Daoy (cell line): ENCODE results near the gene TJP1. TPM values are rescaled to one million over a fixed set of nuclear protein-coding genes. Genes with fewer than 3 reads are reported as not detected.
"Not testable (repeated sequence)": the region's sequence is repeated elsewhere in the genome, so short reads cannot be mapped to it uniquely, and the experiment has no call there.

ENCODE experiments used
- DNase-seq: peaks from one replicate; pipeline ENCODE4 v3.0.0-alpha.2; 2015; ENCODE audit warnings: low read depth
- total RNA-seq: library from RNA; depleted of rRNA; stranded (reverse); fragments of >200 nt; shearing (Covaris generic); gene quantifications from 2 replicates; pipeline ENCODE4 v1.2.3, GENCODE V29; 2014

Gene TJP1
- total RNA-seq, 1 experiment from 2014 or later: 29.4 TPM

DNA sequence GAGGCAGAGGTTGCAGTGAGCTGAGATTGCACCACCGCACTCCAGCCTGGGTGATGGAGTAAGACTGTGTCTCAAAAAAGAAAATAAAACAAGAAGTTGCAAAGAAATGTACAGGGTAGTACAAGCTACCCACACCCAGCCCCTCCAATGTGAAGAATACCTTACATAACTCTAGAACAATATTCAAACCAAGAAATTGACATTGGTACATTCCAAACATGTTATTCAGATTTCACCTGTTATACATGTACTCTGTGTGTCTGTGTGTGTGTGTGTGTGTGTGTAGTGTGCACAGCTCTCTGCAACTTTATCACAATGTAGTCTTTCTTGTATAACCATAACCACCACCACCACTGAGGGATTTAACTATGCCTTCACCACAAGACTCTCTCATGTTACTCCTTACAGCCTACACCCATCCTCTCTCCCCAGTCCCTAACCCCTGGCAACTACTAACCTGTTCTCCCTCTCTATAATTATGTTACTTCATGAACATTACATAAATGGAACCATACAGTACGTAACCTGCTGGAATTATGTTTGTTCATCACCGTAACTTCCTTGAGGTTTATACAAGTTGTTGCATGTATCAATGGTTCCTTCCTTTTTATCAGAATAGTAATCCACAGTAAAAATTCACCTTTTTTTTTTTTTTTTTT lies 16.2 kb upstream of the TJP1 start:
- no peak for DNase-seq

- no peak for DNase-seq
Observed at GRCh38 chr15:29835301-29835700, 13.0 kb upstream of the TJP1 start.

- no peak for DNase-seq
Observed at GRCh38 chr15:29832709-29833108, 10.4 kb upstream of the TJP1 start.

DNA sequence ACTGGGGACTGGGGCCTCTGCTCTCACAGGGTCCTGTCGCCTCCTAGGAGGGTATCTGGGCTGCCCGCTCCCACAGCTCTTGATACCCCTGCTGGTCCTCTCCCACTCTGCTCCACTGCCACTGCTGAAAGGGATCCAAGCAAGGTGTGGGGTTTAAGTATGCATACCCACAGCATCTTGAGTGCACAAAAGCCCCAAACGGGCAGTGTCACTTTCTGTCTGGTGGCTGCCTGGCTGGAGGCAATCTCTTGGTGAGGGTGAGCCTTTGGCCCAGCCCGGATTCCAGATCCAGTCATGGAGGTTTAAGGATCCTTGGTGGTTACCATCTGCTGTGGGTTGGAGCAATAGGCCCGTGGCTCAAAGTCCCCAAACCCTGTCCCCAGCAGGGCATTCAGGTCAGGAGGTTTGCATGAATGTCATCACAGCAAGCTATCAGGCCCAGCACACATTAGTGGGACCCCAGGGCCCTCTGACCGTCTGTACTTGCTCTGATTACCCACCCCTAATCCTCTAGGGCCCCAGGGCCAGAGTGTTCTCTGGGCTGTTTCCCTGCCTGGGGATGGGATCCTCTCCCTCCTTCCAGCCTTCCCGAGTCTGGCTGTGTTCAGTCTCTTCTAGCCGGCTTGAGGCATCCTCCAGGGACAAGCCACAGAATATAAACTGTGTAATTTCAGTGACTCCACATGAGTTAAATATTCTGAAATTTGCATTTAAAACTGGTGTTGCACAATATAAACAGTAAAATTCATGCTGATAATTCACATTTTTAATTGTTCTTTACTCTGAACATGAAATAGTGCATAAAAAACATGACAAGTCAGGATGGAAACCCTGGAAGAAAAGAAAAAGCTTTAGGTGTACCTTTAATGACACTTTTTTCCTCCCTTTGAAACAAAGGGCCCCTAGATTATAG lies 4.9 kb upstream of the TJP1 start:
- no peak for DNase-seq

DNA sequence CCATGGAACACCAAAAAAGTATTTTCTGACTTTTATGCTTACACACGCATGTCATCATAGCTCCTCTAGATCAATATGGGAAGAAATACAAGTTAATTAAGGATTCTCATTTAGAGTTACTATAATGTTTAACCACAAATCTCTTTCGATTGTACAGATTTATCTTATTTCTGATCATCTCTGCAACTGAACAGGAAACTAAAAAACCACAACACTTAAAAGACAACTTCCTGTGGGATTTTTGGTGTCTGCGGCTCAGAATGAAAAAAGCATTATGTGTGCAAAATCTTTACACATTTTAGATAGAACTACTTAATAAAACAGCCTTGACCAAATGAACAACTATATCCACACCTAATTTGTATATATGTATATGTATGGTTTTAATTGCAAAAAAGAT lies 3.0 kb upstream of the TJP1 start:
- peak; percentile 30 for DNase-seq

GRCh38 chr15:29822684-29823459 lies 604 bp upstream of the TJP1 start:
- peak; percentile 60 for DNase-seq

- DNase-seq: peak; percentile 86
Observed at GRCh38 chr15:29821416-29822099, 710 bp downstream of the TJP1 start.

GRCh38 chr15:29820394-29821154 lies 1.7 kb downstream of the TJP1 start:
- DNase-seq: no peak

- DNase-seq: no peak
Observed at GRCh38 chr15:29819979-29820378, 2.3 kb downstream of the TJP1 start.

DNA sequence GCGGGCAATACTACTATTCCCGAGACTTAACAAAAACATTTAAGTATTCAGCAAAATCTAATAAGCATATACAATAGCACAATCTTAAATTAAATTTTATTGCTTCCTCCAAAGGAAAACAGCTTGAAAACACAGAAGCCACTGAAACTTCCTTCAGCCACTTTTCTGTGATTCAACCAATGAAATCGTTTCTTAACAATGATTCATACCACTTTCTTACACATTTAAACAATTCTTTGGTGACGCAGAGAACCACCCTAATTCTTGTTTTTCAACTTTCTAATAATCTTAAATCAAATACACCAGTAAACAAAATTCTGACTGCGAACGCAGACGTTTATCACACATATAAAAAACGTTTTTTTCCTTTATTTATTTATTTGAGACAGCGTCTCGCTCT lies 4.1 kb downstream of the TJP1 start:
- no peak for DNase-seq

- DNase-seq: not testable (repeated sequence)
Observed at GRCh38 chr15:29817455-29817854, 4.8 kb downstream of the TJP1 start.

- DNase-seq: peak; percentile 54
Observed at GRCh38 chr15:29815000-29815710, 7.1 kb downstream of the TJP1 start.

DNA sequence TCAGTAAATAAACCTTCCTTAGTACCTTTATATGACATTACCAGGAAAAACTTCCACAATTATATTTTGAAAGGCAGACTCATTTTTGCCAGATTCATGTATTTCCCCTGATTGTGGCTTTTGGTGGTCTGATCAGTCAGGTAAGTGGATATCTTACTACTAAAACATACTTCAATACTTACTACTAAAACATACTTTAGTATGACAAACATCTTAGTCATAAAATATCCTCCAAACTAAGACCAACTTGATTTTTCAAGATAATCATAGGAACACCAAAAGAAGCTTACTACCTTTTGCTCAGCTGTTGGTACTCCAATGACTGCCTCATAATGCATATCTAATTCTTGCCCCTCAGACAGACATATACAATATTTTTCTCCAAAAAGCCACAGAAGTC lies 9.3 kb downstream of the TJP1 start:
- no peak for DNase-seq

GRCh38 chr15:29812384-29812694 lies 9.9 kb downstream of the TJP1 start:
- DNase-seq: peak; percentile 11

DNA sequence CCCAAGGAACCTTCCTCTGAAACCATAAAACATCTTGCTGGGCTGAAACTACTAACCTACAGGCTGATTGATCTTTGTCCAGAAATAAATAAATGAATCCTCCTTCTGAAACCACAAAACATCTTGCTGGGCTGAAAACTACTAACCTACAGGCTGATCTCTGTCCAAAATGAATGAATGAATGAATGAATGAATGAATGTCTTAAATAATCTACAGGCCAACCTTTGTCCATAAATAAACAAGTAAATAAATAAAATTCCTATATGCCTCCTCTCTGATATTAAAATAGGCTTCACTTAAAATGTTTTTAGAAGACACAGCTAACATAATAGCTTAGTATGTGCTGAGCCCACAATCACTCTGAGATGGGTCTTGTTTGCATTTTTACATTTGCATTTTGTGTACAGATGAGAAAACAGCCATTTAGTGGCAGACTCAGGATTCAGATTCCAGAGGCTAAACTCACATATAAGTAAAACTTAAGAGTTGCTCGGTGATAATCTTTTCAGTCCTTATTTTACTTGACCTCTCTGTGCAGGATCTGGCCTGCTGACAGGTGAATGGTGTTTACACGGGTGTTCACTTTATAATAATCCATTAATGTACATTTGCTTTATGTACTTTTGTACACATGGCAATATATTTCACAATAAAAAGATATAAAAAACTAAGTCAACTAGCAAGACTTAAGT lies 10.4 kb downstream of the TJP1 start:
- no peak for DNase-seq

DNA sequence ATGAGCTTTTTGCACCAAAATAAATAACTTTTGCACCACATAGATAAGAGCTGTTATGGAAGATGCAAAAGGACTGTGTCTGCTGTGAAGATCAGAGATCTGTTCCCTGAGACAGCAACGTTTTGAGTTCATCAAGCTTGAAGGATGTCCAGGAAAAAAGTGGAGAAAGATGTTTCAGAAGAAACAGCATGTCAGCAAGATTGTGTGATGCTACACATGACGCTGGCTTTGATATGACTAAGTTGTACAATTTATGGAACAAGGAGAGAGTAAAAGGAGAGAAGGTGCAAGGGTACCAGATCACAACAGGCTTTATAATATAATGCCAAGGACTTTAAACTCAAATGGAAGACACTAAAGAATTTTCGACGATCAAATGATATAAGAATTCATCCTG lies 16.6 kb downstream of the TJP1 start:
- DNase-seq: no peak

- DNase-seq: peak; percentile 32
Observed at GRCh38 chr15:29805043-29805707, 17.1 kb downstream of the TJP1 start.

- no peak for DNase-seq
Observed at GRCh38 chr15:29802411-29802810, 19.9 kb downstream of the TJP1 start.
